Chondrocyte (in vitro differentiated cells): Measurements from ENCODE around the gene C1orf116. TPM values are rescaled to one million over a fixed set of nuclear protein-coding genes. Genes with fewer than 3 reads are reported as not detected.

Source experiments
- DNase-seq: peaks from one replicate; pipeline ENCODE4 v3.0.0; 2021; ENCODE audit warnings: mixed read lengths, low spot score
- H3K27ac Mint-ChIP-seq: one replicate; pipeline ENCODE4 v1.8.0; 2021; ENCODE audit warnings: mild to moderate bottlenecking, moderate library complexity, mixed read lengths; ENCODE audit not compliant: unreplicated experiment
- H3K27me3 Mint-ChIP-seq: 2 replicates; pipeline ENCODE4 v1.8.0; 2021; ENCODE audit warnings: low read depth, mixed read lengths
- H3K36me3 Mint-ChIP-seq: 2 replicates; pipeline ENCODE4 v1.8.0; 2021; ENCODE audit warnings: low read depth, mixed read lengths
- H3K4me1 Mint-ChIP-seq: 2 replicates; pipeline ENCODE4 v1.8.0; 2021; ENCODE audit warnings: low read depth, mild to moderate bottlenecking, mixed read lengths
- H3K4me3 Mint-ChIP-seq: one replicate; pipeline ENCODE4 v1.8.0; 2021; ENCODE audit warnings: mild to moderate bottlenecking, moderate library complexity, mixed read lengths; ENCODE audit not compliant: unreplicated experiment
- H3K9me3 Mint-ChIP-seq: 2 replicates; pipeline ENCODE4 v1.8.0; 2021; ENCODE audit warnings: low read depth, mixed read lengths
- total RNA-seq: library from RNA; stranded (reverse); gene quantifications from 3 replicates; pipeline ENCODE4 v1.2.1, GENCODE V29; 2021
- TF ChIP-seq, protein P1 (sequence below): fragments of 200-600 bp; sonication (generic); IDR thresholded peaks from 2 replicates; pipeline ENCODE4 v1.5.0; 2021; ENCODE audit warnings: antibody characterized with exemption, mild to moderate bottlenecking, moderate library complexity

The C1orf116 gene
- total RNA-seq, 1 donor from 2014 or later, result 0.07 TPM

DNA sequence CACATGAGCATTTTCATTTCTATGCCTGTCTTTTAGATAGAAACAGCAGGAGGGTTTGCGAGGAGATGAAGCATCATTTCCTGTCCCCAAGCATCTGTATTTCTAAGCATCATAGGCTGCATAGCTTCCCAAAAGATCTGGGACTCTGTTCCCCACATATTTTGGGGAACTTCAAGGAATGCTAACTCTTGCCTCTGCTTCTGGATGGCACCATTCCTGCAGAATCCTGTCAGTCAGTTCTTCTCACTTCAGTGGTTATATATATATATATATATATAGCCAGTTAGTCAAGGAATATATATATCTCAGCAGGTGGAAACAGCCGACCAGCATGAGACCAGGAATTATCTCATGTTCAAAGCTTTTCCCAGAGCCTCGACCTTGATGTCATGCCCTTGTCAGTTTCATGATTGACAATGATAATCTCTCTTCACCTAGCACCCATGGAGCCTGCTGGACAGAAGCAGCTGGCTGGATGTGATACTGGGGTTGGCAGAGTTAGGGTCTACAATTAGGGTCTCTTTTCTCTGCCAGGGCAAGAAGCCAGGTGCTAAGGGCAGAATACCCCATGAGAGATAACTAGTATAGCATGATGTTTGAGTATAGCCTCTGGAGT is 22.9 kb upstream of the C1orf116 start:
- Mint-ChIP-seq H3K27ac (no peak overlapping the region), H3K27me3 (no peaks in the 10 kb centered on the region), H3K36me3 (peaks cover 2% of the 10 kb centered on the region), H3K4me3 (no peak overlapping the region), H3K9me3 (no peaks in the 10 kb centered on the region), H3K4me1 (peaks cover 27% of the 10 kb centered on the region)
- no peak for DNase-seq
- TF ChIP-seq, protein P1, sequence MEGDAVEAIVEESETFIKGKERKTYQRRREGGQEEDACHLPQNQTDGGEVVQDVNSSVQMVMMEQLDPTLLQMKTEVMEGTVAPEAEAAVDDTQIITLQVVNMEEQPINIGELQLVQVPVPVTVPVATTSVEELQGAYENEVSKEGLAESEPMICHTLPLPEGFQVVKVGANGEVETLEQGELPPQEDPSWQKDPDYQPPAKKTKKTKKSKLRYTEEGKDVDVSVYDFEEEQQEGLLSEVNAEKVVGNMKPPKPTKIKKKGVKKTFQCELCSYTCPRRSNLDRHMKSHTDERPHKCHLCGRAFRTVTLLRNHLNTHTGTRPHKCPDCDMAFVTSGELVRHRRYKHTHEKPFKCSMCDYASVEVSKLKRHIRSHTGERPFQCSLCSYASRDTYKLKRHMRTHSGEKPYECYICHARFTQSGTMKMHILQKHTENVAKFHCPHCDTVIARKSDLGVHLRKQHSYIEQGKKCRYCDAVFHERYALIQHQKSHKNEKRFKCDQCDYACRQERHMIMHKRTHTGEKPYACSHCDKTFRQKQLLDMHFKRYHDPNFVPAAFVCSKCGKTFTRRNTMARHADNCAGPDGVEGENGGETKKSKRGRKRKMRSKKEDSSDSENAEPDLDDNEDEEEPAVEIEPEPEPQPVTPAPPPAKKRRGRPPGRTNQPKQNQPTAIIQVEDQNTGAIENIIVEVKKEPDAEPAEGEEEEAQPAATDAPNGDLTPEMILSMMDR, result no peak

DNA sequence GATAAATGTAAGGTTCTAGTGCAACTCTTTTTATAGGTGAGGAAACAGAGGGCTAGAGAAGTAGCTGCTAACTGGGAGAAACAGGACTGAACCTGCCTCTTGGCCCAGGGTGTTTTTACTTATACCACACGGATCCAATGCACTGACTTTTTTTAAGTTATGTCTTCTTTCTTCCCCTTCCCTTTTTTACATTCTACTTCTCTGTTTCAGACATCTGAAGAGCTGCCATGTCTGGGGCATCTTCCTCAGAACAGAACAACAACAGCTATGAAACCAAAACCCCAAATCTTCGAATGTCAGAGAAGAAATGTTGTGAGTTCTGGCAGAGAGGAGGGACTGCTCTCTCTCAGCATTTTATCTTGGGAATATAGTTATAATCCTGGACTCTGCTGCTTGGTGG is 21.9 kb upstream of the C1orf116 start:
- no peak overlapping the region for H3K27ac Mint-ChIP-seq
- TF ChIP-seq, protein P1, result no peak
- peaks cover 31% of the 10 kb centered on the region for H3K4me1 Mint-ChIP-seq
- peaks cover 2% of the 10 kb centered on the region for H3K36me3 Mint-ChIP-seq
- H3K27me3 Mint-ChIP-seq, result no peaks in the 10 kb centered on the region
- no peaks in the 10 kb centered on the region for H3K9me3 Mint-ChIP-seq
- no peak for DNase-seq
- no peak overlapping the region for H3K4me3 Mint-ChIP-seq

DNA sequence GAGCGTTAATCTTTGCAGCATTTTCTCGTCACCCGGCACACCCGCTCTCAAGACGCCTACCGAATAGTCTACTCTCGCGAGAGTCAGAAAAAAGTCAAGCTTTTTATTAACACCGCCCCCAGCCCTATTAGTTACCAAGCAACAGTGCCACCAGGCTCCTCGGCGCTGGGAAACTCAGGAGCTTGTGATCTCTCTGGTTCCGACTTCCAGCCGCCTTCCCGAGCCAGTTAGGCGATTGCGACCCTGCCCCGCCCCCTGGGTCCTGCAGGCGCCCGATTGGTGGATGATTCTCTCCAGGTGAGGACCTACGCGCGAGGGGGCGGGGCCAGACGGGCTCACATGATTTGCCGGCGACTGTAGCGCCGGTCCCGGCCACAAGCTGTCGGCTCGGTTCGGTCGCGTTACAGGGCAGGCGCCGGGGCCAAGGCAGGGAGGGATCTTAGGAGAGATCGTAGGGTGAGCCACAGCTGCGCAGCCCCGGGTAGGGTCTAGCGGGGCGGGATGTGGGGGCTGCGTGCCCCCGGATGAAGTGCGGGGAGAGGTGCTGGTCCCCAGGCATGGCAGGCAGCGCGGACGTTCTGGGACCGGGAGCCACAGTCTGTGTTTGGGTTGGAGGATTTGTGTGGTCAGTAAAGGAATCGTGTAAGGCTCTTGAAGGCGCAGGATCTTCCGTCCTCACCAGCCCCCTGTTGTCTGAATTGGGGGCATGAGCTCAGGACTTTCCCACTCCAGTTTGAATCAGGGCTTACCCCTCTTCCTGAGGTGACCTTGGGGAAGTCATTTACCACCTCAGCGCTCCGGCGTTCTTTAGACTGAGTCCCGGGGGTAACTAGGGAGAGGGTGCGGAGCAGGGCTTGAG is 20.6 kb upstream of the C1orf116 start, which contains the start of gene PFKFB2:
TSS of gene PFKFB2 (plus strand) at position 365 of the 859 bp plus-strand sequence. CDS start 1,443 bp downstream, outside the sequence.
- H3K27ac Mint-ChIP-seq, result peak within 1 kb of the TSS; percentile 94
- peaks cover 5% of the 10 kb centered on the region for H3K36me3 Mint-ChIP-seq
- TF ChIP-seq, protein P1, result peak; percentile 49
- H3K27me3 Mint-ChIP-seq, result no peaks in the 10 kb centered on the region
- peak within 1 kb of the TSS; percentile 86 for H3K4me3 Mint-ChIP-seq
- no peaks in the 10 kb centered on the region for H3K9me3 Mint-ChIP-seq
- peaks cover 36% of the 10 kb centered on the region for H3K4me1 Mint-ChIP-seq
- DNase-seq, result peak; percentile 99

DNA sequence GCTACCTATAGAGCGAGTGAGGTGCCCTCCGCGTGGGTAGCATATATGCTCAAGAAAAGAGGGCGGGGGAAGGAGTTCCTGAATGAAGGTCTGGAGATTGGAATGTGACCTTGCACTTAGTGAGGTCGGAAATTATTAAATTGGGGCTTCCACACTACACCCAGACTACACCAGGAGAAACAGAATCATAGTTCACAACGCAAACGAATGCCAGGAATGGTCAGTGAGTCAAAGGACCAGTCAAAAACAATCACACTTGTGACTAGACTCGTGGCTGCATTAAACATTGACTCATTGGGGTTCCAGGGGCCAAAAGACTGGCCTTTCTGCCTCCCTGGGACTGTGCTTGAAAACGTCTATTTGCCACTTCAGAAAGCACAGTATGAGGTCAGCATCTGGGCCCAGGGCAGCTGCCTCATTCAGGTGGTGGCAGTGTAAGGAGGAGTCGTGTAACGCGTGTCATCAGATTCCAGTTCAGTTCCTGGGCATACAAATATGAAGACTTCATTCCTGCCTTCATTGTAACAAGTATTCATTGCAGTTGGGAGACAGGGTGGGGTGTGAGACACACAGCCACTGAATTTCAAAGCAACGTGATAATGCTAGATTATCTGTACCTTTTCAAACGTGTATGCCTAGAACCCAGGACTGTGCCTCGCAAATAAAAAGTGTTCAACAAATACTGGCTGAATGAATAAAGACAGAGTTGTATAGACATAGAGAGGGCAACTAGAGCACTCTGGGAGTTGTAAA is 18.8 kb upstream of the C1orf116 start, which contains the start of gene YOD1:
TSS of gene YOD1 (minus strand) at position 18 of the 753 bp plus-strand sequence. CDS start 178 bp downstream, outside the sequence.
- Mint-ChIP-seq H3K9me3 (no peaks in the 10 kb centered on the region), H3K36me3 (peaks cover 7% of the 10 kb centered on the region), H3K27ac (peak within 1 kb of the TSS; percentile 95), H3K27me3 (no peaks in the 10 kb centered on the region), H3K4me3 (peak within 1 kb of the TSS; percentile 86), H3K4me1 (peaks cover 51% of the 10 kb centered on the region)
- DNase-seq, result no peak
- TF ChIP-seq, protein P1, result no peak
